Astrocyte of the hippocampus (primary cell): ENCODE results near the gene RYR3.
A peak's percentile ranks its signal among the peaks of the same experiment; 100 is the strongest.
"Not testable (repeated sequence)": the region's sequence is repeated elsewhere in the genome, so short reads cannot be mapped to it uniquely, and the experiment has no call there.

Experiments
- DNase-seq: peaks from one replicate; pipeline ENCODE4 v3.0.0; 2011; ENCODE audit warnings: low read depth, low spot score

The RYR3 gene

DNA sequence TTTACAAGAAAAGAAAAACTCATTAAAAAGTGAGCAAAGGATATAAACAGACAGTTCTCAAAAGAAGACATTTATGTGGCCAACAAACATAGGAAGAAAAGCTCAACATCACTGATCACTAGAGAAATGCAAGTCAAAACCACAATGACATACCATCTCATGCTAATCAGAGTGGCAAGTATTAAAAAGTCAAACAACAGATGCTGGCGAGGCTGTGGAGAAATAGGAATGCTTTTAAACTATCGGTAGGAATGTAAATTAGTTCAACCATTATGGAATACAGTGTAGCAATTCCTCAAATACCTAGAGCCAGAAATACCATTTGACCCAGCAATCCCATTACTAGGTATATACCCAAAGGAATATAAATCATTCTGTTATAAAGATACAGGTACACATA, 267.1 kb downstream of the RYR3 start:
- DNase-seq = peak; percentile 36

DNA sequence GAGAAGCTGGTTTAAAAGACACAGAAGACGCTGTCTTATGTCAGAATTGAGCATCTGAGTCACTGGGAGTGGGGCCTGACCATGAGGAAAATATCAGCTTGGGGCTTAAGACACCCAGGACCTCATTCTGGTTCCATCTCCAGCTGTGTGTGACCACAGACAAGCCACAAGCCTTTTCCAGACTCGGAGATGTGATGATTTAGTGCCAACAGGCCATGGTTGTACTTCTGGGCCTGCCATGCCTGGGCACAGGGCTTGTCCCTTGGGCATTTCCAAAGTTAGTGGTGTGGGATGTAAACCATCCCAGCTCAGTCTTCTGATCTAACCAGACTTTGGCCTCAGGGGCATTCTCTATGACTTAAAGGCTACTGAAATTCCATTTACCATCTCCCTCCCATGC, 269.8 kb downstream of the RYR3 start:
- peak; percentile 42 for DNase-seq

DNA sequence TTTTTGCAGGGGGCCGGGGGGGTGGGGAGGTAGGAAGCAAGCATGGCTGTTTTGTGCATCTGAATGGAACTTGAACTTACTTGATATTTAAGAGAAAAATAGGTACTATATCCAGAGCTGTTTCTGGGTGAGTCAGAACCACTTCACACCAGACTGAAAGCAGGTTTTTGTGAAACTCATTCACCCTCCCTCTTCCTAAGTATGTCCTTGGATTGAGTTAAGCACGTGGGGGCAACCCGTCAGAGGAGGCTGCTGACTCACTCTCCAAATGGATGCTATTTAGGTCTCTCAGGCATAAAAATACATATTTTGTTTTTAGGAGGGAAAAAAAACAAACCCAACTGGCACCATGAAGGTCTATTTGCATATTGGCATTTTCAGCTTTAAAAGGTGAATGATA, 270.3 kb downstream of the RYR3 start:
- peak; percentile 85 for DNase-seq

DNA sequence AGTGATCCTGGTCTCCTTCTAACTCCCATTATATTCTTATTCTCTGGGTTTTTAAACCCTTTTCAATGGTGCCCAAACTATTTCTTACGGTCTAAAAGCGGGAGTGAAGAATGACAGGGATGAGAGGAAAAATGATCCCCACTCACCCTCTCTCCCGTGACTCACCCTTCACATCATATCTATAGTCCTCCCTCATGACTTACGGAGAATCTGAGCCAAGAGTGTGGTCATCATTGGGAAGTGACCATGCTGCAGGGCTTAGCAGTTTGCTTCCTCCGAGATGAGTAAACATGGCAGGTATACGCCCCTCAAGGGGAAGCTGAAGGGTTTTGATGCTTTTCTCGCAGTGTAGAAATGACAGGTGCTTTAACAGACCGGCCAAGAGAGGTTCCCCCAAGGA, 274.0 kb downstream of the RYR3 start:
- DNase-seq = peak; percentile 85

DNA sequence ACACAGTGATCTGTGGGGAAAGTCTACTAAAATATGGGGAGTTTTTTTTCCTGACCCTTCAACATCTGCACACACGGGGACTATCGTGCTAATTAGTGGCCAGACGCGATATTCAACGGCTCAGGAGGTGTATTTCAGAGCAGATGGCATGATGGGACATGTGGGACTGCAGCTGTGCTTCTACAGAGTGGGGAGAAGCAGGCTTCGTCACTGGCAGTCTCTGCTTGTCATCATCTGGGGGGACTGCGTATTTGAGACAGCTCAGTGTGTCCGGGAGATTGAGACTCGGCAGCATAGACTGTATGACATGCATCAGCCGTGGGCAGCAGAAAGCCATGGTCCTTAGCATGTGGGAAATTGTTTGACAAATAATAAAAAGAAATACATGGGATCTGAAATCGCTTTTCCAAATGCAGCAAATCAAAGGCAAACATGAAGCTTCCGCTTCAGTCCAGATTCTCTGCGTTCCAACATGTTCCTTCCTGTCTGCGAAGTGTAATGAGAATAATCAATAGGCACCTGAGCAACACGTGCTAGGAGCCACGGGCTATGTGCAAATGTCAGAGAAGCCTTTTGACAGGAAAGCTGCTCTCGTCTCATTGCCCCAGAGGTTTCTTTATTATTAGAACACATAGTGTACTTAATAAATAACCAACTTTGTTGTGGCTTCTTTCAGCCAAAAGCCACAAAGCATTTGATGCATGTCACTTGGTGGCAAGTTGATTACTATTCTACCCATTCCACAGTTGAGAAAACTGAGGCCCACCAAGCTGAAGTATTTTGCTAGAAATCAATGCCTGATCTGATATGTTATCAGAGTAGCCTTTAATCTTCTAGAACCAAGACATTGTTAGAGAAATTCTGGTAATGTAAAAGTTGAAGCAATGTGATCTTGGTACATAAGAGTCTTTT, 276.3 kb downstream of the RYR3 start:
- no peak for DNase-seq

DNA sequence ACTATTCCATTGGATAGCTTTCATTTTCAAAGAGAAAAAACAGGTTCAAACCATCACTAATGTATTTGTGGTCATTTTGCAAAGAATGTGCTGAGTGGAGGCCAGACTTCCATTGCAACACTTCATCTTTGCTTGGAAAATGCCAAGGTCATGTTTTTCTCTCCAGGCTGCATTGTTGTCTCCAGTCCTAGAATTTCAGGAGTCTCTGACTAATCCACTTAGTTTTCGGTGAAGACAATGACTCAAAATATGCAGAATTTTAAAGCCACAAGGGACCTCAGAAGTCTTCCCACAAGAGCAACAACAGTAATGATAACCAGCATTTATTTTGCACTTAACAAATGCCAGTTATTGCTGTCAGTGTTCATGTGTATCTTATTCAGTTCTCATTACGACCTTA, 277.0 kb downstream of the RYR3 start:
- DNase-seq = peak; percentile 93

DNA sequence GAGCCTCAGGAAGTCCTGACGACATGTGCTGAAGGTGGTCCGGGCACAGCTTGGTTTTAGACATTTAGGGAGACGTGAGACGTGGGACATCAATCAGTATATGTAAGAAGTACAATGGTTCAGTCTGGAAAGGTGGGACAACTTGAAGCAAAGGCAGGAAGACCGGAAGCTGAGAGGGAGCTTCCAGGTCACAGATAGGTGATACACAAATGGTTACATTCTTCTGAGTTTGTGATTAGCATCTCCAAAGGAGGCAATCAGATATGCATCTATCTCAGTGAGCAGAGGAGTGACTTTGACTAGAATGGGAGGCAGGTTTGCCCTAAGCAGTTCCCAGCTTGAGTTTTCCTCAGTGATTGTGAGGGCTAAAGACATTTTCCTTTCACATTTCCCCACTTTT, 282.1 kb downstream of the RYR3 start:
- DNase-seq = no peak

DNA sequence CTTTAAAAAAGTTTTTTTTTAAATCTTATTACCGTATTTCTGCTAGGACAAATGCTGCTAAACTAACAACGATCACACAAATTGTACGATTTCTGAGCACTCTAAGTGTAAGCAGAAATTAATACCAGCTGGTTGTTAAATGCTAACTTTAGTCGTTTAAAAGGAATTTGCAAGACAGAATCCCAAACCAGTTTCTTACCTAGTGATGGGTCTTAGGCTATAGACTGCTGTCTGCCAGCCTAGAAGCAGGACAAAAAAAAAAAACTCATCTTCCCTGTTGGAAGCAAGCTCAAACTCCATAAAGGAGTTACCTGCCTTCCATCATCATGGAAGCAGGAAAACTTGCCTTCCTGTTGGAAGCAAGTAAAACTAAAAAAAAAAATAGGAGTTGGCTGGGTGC, 287.6 kb downstream of the RYR3 start:
- DNase-seq = not testable (repeated sequence)

DNA sequence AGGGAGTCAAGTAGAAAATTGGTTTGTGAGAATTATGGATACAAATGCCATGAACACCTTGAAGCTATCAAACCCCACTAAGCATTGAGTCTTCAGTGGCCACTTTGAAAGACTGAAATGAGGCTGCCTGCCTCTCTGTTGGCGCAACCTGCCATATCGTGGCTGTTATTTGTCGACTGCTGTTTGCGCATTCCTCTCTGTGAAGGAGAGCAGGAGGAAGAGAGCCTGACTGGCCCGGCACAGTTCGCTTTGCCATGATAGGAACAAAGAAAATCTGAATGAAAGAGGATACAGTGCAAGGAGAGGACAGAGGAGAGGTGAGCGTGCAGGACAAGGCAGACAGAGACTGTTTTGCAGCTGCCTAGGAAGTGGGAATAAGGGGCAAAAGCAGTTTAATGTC, 289.4 kb downstream of the RYR3 start:
- no peak for DNase-seq

DNA sequence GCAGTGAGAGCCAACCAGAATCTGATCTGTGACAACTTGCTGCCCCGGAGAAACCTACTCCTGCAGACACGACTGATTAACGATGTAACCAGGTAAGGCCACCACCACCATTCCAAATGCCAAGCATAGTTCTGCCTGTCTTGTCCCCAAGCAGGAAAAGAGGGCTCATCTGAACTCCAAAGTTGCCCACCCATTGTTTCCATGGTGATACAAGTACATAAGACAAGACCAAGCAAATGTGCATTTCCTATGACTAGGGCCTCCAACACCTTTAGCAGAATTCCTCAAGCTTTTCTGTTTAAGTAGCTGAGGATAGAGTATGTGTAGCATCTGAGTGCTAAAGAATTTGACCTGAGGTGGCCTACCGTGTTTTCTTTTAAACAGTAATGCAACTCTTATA, 290.7 kb downstream of the RYR3 start:
- DNase-seq = no peak

DNA sequence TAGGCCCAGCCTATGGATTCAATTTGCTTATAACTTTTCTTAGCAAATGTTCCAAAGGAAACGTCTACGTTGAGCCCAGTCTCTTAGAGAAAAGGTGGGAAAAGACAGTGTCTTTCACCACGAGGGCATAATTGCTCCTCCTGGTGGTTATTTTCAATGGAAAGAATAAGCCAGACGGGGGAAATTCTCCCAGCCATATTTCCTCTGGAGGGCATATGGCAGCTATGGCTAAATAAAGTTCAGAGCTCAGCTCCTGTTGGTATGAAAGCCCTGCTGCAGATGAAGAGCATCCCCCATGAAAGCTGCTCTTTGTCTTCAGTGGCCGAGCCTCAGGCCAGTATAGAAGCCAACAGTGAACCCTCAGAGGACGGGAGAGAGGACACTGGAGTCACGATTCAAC, 297.9 kb downstream of the RYR3 start:
- DNase-seq = no peak

DNA sequence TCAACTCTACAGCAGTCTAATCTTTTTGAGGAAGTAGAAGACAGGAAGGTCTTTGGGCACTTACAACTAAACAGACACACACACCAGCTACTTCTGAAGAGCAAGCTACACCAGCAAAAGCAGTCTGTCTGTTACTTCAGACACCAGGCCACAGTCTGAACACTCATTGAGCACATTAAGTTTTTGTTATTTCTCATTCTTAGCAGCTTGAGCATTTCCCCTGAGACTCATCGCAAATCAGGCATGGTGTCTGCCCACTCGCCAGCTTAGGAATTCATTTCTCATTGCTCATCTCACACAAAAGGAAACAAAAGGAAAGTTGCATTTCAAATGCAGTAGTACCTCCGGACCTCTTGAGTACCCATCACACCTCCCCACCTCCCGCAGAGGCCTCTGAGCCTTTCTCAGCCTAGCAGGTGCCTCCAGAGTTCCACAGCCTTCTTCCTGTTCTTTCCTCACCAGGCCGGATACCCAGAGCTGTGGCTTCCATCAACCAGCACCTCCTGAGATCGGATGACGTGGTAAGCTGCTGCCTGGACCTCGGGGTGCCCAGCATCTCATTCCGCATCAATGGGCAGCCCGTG, 302.0 kb downstream of the RYR3 start:
- peak; percentile 51 for DNase-seq

DNA sequence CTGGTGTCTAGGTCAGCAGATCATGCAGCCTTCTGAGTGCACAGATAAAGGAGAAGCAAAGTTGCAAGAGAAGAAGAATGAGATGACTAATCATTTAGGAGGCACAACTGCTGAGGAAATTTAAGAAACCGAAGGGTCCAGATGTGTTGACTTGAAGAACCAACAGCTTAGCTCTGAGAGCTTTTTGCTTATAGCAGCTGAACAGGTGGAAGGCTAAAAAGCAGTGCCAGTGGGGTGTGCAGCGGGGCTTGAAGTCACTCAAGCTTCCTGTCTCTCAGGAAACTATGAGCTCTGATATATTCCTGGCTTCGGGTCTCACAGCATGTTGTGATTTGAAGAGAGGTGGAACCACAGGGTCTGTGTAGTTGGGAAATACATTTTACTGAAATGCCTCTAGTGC, 305.7 kb downstream of the RYR3 start:
- no peak for DNase-seq

DNA sequence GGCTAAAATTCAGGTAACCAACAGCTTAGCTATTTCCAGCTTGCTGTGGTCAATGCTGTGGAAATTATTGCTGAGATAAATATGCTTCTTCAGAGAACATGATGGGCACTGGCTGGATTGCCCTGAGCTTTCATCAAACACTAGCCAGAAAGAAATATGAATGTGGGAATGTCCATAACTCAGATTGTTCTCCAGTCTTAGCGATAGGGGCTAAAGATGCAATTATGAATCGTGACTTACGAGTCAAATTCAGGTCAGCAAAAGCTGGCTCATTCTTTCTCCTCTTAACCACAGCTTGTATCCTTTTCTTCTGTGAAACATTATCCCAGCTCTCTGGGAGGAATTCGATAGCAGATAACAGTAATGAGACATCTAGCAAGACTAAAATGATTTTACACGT, 307.6 kb downstream of the RYR3 start:
- peak; percentile 58 for DNase-seq

DNA sequence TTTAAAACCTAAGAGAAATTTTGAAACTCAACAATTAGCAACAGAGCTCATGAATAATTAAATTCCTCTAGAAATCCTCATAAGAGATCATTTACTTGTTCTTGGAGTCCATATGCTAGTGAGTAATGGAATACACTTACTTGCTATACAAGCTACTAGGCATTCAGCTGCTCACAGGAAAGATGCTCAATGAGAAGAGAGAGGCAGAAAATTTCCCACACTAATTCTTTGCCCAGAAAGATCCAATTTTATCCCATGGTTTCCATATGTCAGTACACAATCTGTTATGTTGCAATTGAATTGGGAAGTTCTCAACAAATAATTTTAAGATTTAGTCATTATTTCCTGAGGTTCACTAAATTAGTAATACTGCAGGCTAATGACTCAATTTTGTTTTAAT, 310.4 kb downstream of the RYR3 start:
- DNase-seq = no peak

DNA sequence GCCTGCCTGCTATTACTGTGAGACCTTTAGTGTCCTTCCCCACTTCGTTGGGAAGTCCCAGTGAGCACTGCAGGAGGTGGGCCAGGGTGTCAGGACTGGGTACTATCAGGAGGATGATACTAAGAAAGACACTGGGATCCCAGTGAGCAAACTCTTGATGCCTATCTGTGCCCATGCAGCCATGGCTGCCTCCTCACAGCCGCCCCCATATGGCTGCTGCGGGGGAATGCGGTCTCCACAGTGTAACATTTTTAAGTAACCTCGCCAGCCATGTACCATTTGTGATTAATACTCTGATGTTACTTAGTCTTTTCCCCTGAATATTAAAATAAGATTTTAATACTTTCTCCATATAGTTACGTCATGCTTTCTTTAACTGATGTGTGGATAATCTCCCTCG, 312.2 kb downstream of the RYR3 start:
- no peak for DNase-seq

DNA sequence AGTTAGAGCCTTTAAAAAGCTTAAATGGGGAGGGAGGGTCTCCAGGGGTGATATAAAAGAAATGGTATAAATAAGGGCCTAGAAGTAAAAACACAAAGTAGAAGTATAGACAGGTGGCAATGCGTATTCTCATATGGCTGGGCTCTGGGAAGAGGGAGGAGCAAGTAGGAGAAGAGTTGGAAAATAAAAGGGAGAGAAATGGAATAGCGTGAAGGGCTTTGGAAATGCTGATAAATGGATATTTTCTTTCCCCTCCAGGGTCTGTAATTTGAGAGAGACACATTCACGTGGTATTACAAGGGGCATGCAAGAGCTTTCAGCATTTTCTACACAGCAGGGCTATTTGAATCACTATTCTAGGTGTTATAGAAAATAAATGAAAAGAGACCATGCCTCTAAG, 313.7 kb downstream of the RYR3 start:
- no peak for DNase-seq

DNA sequence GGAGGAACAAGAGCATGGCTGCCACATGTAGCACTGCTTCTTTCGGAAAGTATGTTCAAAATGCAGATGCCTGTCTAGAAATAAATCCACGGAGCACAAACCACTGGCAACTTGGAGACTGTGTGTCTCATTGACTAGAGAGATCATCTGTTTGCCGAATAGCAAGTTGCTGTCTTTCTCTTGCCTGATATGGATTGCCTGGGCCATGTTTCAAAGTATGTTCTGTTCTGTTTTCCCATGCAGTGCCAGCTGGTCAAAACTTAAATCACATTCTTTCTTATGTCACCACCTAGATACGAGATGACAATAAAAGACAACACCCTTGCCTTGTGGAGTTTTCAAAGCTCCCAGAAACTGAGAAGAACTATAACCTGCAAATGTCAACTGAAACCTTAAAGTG, 318.9 kb downstream of the RYR3 start:
- DNase-seq = no peak

DNA sequence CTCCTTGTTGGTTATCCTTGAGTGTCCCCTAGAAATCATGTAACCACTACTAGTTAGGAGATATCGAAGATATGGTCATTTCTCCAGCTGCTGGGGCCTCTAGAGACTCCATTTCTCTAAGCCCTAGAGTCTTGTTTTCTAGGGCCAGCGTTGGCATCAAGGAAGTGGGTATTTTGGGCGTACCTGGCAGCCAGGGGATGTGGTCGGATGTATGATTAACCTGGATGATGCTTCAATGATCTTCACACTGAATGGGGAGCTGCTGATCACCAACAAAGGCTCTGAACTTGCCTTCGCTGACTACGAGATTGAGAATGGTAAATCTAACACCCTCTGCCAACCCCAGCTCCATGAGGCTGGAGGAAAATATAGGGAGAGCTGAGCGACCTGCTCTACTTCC, 325.5 kb downstream of the RYR3 start:
- no peak for DNase-seq

DNA sequence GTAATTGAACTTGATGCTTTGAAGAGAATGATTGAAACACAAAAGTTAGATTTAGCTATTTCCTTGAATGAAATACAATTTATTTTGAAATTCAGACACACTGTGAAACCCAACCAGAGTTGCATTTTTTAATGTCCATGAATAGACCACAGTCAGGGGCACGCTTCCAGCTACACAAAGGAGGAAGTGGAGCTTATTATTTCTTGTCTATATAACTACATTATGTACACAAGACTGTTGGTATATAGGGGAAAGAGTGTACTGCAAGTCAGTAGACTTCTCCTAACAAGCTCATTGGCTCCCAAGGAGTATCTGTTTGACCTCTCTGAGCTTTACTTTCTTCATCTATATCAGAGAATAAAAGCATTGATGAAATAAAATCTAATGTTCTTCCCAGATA, 326.2 kb downstream of the RYR3 start:
- DNase-seq = peak; percentile 41

DNA sequence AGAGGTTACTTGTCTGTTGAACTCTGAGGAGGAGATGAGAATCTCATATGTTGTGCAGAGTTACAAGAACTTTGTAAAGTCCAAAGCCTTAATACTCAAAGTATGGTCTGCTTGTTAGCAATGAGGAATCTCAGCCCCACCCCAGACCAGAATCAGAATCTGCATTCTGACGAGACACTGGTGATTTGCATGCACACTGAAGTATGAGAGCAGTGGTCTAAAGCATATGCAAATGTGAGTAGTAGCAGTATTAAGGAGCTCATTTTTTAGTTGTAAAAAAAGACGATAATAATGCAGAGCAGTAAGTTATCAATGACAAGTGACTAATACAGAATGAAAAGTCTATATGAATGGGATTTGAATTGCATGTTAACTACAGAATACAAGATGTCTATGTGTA, 327.7 kb downstream of the RYR3 start:
- no peak for DNase-seq

DNA sequence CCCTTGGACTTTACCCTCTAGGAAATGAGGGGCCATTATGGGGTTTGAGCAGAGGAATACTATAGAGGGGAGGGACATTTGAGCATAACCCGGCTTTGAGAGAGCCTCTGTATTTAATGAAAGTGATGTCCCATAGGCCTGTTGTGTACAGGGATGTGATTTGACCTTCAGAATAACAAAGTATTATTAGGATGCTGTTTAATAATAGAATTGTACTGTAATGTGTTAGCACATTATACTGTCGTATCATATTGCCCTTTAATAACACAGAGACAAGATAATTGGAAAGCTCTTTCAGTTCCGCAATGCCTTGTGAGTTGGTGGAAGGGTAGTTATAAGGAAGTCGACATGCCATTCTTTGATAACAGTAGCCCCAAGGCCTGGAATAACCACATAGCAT, 328.3 kb downstream of the RYR3 start:
- DNase-seq = no peak

DNA sequence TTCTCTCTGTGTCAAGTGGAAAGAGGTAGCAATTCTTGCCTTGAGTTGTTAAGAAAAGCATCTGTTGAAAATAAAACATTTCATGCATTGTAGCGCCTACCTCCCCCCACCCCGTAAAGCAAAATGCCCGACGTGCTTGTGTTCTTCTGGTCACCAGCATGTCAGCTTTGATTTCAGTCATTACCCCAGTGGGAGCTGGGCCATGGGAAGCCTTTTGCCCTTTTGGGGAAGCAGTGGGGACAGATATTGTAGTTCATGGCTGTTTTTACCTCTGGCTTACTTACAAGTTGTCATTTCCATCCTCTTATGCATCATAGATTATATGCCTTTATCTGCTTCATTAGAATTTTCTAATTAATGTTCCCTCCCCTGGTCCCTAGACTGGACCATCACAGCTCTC, 328.7 kb downstream of the RYR3 start:
- DNase-seq = no peak
